Ishikawa (cell line): ENCODE measurements around the gene CXXC5.

Experiments
- EGR1 ChIP-seq: IDR thresholded peaks from 2 replicates; pipeline ENCODE4 v1.6.1; 2012
- EP300 ChIP-seq: IDR thresholded peaks from 2 replicates; pipeline ENCODE4 v1.6.1; 2012; ENCODE audit warnings: borderline replicate concordance
- RAD21 ChIP-seq: IDR thresholded peaks from 2 replicates; pipeline ENCODE4 v1.6.1; 2012; ENCODE audit warnings: low read depth
- TCF12 ChIP-seq: IDR thresholded peaks from 2 replicates; pipeline ENCODE4 v1.6.1; 2012; ENCODE audit warnings: low read depth
- YY1 ChIP-seq: IDR thresholded peaks from 2 replicates; pipeline ENCODE4 v1.6.1; 2012; ENCODE audit warnings: low read depth
- TF ChIP-seq, protein P1 (sequence below): IDR thresholded peaks from 2 replicates; pipeline ENCODE4 v1.6.1; 2012; ENCODE audit warnings: low read depth, mild to moderate bottlenecking
- TF ChIP-seq, protein P2 (sequence below): IDR thresholded peaks from 2 replicates; pipeline ENCODE4 v1.6.1; 2012
- TF ChIP-seq, protein P3 (sequence below): IDR thresholded peaks from 2 replicates; pipeline ENCODE4 v1.6.1; 2012

DNA sequence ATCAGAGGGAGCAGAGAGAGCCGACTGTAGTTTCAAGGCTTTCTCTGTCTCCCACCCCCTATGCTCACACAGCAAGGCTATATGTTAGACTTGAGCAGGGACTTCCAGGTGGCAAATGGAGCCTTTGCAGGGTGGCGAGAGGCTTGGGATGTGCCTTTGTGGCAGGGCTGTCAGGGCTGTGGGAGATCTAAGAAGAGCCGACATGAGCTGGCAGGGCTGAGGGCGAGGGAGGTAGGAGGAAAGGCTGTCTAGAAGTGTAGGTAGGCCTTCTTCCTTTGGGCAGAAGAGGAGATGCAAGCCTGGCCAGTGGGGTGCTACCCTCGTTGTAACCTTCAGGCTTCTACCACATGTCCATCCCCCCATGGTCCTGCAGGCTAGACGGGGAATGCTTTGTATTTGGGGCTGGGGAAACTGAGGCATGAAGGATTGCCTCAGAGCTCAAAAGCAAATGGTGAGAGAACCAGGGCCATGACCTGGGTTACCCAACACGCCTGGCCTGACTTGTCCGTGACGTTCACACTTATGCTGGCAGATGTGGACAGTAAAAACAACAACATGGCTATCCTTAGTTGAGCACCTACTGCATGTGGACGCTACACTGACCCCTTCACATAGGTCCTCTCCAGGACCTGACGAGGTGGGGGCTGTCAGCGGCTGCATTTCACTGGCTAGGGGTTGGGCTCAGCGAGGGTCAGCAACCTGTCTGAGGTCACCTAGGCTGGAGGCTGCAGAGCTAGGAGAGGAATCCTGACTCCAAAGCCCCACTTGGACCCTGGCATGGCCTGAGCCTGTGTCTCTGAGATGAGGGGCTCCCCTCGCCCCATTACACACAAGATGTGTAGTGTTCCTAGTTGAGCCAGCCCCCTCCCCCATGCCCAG is 15.3 kb downstream of the CXXC5 start:
- TF ChIP-seq EP300 (no peak), EGR1 (no peak), RAD21 (no peak), YY1 (no peak), TCF12 (no peak)
- TF ChIP-seq, protein P1, sequence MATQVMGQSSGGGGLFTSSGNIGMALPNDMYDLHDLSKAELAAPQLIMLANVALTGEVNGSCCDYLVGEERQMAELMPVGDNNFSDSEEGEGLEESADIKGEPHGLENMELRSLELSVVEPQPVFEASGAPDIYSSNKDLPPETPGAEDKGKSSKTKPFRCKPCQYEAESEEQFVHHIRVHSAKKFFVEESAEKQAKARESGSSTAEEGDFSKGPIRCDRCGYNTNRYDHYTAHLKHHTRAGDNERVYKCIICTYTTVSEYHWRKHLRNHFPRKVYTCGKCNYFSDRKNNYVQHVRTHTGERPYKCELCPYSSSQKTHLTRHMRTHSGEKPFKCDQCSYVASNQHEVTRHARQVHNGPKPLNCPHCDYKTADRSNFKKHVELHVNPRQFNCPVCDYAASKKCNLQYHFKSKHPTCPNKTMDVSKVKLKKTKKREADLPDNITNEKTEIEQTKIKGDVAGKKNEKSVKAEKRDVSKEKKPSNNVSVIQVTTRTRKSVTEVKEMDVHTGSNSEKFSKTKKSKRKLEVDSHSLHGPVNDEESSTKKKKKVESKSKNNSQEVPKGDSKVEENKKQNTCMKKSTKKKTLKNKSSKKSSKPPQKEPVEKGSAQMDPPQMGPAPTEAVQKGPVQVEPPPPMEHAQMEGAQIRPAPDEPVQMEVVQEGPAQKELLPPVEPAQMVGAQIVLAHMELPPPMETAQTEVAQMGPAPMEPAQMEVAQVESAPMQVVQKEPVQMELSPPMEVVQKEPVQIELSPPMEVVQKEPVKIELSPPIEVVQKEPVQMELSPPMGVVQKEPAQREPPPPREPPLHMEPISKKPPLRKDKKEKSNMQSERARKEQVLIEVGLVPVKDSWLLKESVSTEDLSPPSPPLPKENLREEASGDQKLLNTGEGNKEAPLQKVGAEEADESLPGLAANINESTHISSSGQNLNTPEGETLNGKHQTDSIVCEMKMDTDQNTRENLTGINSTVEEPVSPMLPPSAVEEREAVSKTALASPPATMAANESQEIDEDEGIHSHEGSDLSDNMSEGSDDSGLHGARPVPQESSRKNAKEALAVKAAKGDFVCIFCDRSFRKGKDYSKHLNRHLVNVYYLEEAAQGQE = no peak
- TF ChIP-seq, protein P2, sequence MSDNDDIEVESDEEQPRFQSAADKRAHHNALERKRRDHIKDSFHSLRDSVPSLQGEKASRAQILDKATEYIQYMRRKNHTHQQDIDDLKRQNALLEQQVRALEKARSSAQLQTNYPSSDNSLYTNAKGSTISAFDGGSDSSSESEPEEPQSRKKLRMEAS = no peak
- TF ChIP-seq, protein P3, sequence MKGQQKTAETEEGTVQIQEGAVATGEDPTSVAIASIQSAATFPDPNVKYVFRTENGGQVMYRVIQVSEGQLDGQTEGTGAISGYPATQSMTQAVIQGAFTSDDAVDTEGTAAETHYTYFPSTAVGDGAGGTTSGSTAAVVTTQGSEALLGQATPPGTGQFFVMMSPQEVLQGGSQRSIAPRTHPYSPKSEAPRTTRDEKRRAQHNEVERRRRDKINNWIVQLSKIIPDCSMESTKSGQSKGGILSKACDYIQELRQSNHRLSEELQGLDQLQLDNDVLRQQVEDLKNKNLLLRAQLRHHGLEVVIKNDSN = no peak
